B cell (primary cell): ENCODE results near the gene CFAP157.

ENCODE experiments used
- EZH2 ChIP-seq: IDR thresholded peaks from 2 replicates; pipeline ENCODE4 v1.6.1; 2012; ENCODE audit warnings: borderline replicate concordance, low read depth, mild to moderate bottlenecking, moderate library complexity, low read length; ENCODE audit not compliant: insufficient read depth, poor library complexity, severe bottlenecking
- TF ChIP-seq, protein P1 (sequence below): fragments of 200-600 bp; IDR thresholded peaks from one replicate; pipeline ENCODE4 v1.8.0; 2022; ENCODE audit warnings: antibody characterized with exemption, mild to moderate bottlenecking

DNA sequence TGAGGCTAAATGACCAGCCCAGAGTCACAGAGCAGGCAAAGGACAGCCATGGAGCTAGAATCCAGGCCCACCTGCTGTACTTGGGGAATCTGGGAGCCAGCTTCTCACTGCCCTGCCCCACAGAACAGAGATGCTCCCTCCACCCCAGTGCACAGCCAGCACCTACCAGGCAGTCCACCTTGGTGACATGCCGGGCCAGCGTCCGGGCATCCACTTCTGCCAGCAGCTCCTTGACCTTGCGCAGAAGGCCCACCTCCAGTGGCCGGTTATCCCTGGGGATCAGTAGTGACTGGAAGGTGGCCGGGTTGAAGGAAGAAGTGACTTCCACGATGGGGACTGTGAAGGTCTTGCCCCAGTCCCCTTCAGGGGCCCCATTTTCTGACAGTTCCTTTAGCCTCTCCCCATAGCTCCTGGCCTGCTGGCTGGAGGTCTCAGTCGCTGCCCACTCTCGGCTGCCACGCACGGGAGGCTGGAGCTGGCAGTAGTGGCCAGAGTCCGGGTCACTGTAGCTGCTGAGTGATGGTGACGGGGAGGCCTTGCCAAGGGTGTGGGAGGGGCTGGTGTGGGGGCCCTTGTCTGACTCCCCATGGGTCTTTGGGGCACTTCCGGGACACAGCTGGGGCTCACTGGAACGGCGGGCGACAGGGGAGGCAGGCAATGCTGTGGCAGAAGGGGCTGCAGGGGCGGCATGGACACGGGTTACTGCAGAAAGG, 37.8 kb downstream of the CFAP157 start:
- TF ChIP-seq EZH2 = no peak
- TF ChIP-seq, protein P1, sequence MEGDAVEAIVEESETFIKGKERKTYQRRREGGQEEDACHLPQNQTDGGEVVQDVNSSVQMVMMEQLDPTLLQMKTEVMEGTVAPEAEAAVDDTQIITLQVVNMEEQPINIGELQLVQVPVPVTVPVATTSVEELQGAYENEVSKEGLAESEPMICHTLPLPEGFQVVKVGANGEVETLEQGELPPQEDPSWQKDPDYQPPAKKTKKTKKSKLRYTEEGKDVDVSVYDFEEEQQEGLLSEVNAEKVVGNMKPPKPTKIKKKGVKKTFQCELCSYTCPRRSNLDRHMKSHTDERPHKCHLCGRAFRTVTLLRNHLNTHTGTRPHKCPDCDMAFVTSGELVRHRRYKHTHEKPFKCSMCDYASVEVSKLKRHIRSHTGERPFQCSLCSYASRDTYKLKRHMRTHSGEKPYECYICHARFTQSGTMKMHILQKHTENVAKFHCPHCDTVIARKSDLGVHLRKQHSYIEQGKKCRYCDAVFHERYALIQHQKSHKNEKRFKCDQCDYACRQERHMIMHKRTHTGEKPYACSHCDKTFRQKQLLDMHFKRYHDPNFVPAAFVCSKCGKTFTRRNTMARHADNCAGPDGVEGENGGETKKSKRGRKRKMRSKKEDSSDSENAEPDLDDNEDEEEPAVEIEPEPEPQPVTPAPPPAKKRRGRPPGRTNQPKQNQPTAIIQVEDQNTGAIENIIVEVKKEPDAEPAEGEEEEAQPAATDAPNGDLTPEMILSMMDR = no peak
